Measurements from ENCODE around the gene PARM1.

DNA sequence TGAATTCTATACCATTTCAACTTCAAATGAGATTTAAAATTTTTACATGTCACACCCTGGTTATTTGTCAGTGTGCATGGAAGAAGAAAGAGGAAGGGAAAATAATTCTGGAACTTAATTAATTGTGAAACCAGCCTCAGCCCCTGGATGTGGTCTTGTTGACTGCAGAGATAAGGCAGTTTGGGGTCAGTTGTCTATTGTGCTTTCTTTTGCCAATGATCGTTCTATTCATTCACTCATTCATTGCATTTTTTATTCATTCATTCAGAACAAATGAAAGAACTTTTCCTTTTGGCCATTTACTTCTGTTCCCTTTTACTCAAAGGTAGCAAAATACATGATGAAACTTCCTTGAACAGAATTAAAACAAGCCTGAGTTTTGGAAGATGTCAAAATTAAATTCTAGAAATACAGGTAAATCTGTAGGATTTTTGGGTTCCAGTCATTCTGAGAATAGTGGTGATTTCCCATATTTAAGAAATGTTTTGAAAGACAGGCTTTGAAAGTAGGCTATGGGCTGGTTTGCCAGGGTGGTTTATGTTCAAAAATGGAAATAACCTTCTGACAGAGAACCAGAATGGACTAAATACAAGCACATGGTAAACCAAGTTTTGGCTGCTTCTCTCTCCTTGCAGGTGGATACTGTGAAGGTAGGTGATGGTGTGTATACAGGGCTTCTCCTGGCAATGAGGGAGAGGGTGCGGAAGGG, 35.7 kb downstream of the PARM1 start:
- TF ChIP-seq, protein P1, sequence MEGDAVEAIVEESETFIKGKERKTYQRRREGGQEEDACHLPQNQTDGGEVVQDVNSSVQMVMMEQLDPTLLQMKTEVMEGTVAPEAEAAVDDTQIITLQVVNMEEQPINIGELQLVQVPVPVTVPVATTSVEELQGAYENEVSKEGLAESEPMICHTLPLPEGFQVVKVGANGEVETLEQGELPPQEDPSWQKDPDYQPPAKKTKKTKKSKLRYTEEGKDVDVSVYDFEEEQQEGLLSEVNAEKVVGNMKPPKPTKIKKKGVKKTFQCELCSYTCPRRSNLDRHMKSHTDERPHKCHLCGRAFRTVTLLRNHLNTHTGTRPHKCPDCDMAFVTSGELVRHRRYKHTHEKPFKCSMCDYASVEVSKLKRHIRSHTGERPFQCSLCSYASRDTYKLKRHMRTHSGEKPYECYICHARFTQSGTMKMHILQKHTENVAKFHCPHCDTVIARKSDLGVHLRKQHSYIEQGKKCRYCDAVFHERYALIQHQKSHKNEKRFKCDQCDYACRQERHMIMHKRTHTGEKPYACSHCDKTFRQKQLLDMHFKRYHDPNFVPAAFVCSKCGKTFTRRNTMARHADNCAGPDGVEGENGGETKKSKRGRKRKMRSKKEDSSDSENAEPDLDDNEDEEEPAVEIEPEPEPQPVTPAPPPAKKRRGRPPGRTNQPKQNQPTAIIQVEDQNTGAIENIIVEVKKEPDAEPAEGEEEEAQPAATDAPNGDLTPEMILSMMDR (IDR thresholded peaks at IDR 0.05): no peak
- TF ChIP-seq POLR2A (IDR thresholded peaks at IDR 0.05): no peak

Measured in Peyer's patch (tissue), 4 donors.